ENCODE data around the gene FANCC. TPM values are rescaled to one million over a fixed set of nuclear protein-coding genes. Genes with fewer than 3 reads are reported as not detected.

Gene FANCC
- total RNA-seq, 2 experiments from 2014 or later, result 5.7 to 6.3 TPM

DNA sequence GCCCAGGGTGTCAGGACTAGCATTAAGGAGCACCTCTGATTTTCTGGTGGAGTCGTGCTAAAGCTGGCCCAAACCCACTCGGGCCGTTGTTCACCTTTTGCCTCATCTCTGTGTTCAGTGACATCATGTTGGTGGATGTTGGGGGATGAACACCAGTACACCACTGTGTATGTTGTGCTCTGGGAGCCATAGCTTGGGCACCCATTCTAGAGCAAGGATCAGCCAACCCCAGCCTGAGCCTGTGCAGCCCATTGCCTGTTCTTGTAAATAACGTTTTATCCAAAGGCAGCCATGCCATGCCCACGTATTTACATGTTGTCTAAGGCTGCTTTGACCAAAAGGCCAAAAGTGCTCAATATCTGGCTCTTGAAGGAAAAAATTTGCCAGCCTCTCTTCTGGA lies 245.6 kb downstream of the FANCC start:
- Histone ChIP-seq H3K4me3 (ENCODE audit: low read length) (no peak overlapping the region), H3K9me3 (ENCODE audit: control insufficient read depth in 1 of 2, insufficient read depth in 1 of 2, low read length in 2 of 2) (no peaks in the 10 kb centered on the region), H3K27me3 (ENCODE audit: control insufficient read depth in 1 of 2, insufficient read depth in 2 of 2, low read length in 2 of 2) (no peaks in the 10 kb centered on the region), H3K27ac (ENCODE audit: low read depth in 1 of 2, low read length in 2 of 2) (no peak overlapping the region), H3K4me1 (ENCODE audit: insufficient read depth, low read length) (no peaks in the 10 kb centered on the region), H3K36me3 (ENCODE audit: insufficient read depth, low read length) (no peaks in the 10 kb centered on the region)
- ChIA-PET CTCF (no interaction called here), POLR2A (no interaction called here)
- intact Hi-C loops (cut with DNase I, micrococcal nuclease), result no loop called here
- TF ChIP-seq, protein P1, sequence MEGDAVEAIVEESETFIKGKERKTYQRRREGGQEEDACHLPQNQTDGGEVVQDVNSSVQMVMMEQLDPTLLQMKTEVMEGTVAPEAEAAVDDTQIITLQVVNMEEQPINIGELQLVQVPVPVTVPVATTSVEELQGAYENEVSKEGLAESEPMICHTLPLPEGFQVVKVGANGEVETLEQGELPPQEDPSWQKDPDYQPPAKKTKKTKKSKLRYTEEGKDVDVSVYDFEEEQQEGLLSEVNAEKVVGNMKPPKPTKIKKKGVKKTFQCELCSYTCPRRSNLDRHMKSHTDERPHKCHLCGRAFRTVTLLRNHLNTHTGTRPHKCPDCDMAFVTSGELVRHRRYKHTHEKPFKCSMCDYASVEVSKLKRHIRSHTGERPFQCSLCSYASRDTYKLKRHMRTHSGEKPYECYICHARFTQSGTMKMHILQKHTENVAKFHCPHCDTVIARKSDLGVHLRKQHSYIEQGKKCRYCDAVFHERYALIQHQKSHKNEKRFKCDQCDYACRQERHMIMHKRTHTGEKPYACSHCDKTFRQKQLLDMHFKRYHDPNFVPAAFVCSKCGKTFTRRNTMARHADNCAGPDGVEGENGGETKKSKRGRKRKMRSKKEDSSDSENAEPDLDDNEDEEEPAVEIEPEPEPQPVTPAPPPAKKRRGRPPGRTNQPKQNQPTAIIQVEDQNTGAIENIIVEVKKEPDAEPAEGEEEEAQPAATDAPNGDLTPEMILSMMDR (IDR thresholded peaks at IDR 0.05), result no peak
- Mint-ChIP-seq H3K9me3 (no peaks in the 10 kb centered on the region), H3K27me3 (no peaks in the 10 kb centered on the region), H3K4me1 (ENCODE audit: low read depth) (no peaks in the 10 kb centered on the region), H3K36me3 (ENCODE audit: low read depth) (no peaks in the 10 kb centered on the region), H3K27ac (no peak overlapping the region), H3K4me3 (no peak overlapping the region)
- no peak for DNase-seq
- no peak for ATAC-seq (ENCODE audit: poor library complexity)

DNA sequence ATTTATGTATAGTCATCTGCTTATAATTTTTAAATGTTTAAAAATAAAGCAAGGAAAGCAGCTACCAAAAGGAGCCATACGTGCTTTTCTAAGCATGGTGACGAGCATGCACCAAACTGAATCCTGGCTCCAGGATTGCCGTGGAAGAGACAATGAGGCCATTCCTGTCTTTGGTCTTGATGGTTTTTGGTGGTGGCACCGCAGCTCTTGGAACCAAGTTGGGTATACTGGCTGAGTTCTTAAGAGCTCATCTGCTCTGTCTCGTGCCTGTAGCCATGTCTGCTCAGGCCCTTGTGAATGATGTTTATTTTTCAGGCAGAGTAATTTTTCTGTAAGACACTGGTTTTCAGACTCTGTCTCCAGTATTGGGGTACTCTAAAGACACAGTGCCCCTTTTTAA lies 246.1 kb downstream of the FANCC start:
- Mint-ChIP-seq H3K4me3 (no peak overlapping the region), H3K27me3 (no peaks in the 10 kb centered on the region), H3K27ac (no peak overlapping the region), H3K36me3 (ENCODE audit: low read depth) (no peaks in the 10 kb centered on the region), H3K4me1 (ENCODE audit: low read depth) (no peaks in the 10 kb centered on the region), H3K9me3 (no peaks in the 10 kb centered on the region)
- H3K36me3 ChIP-seq (ENCODE audit: insufficient read depth, low read length), result no peaks in the 10 kb centered on the region
- TF ChIP-seq, protein P1 (IDR thresholded peaks at IDR 0.05), result no peak
- no peaks in the 10 kb centered on the region for H3K4me1 ChIP-seq (ENCODE audit: insufficient read depth, low read length)
- DNase-seq, result no peak
- ChIA-PET CTCF (no interaction called here), POLR2A (no interaction called here)
- no peaks in the 10 kb centered on the region for H3K9me3 ChIP-seq (ENCODE audit: control insufficient read depth in 1 of 2, insufficient read depth in 1 of 2, low read length in 2 of 2)
- H3K27me3 ChIP-seq (ENCODE audit: control insufficient read depth in 1 of 2, insufficient read depth in 2 of 2, low read length in 2 of 2), result no peaks in the 10 kb centered on the region
- intact Hi-C loops (cut with DNase I, micrococcal nuclease), result no loop called here
- H3K4me3 ChIP-seq (ENCODE audit: low read length), result no peak overlapping the region
- H3K27ac ChIP-seq (ENCODE audit: low read depth in 1 of 2, low read length in 2 of 2), result no peak overlapping the region
- ATAC-seq (ENCODE audit: poor library complexity), result no peak

- ChIA-PET POLR2A (no interaction called here), CTCF (no interaction called here)
- Histone ChIP-seq H3K9me3 (ENCODE audit: control insufficient read depth in 1 of 2, insufficient read depth in 1 of 2, low read length in 2 of 2) (no peaks in the 10 kb centered on the region), H3K4me3 (ENCODE audit: low read length) (no peak overlapping the region), H3K4me1 (ENCODE audit: insufficient read depth, low read length) (no peaks in the 10 kb centered on the region), H3K36me3 (ENCODE audit: insufficient read depth, low read length) (no peaks in the 10 kb centered on the region), H3K27ac (ENCODE audit: low read depth in 1 of 2, low read length in 2 of 2) (no peak overlapping the region), H3K27me3 (ENCODE audit: control insufficient read depth in 1 of 2, insufficient read depth in 2 of 2, low read length in 2 of 2) (no peaks in the 10 kb centered on the region)
- H3K27ac Mint-ChIP-seq, result no peak overlapping the region
- H3K4me1 Mint-ChIP-seq (ENCODE audit: low read depth), result no peaks in the 10 kb centered on the region
- DNase-seq (no peak), ATAC-seq (ENCODE audit: poor library complexity) (no peak)
- H3K27me3 Mint-ChIP-seq, result no peaks in the 10 kb centered on the region
- no peaks in the 10 kb centered on the region for H3K9me3 Mint-ChIP-seq
- no peaks in the 10 kb centered on the region for H3K36me3 Mint-ChIP-seq (ENCODE audit: low read depth)
- TF ChIP-seq, protein P1 (IDR thresholded peaks at IDR 0.05), result no peak
- no peak overlapping the region for H3K4me3 Mint-ChIP-seq
- intact Hi-C loops (cut with DNase I, micrococcal nuclease), result no loop called here
These were observed 246.9 kb downstream of the FANCC start for GRCh38 chr9:95070549-95071021.
